ENCODE data around the gene NAV2. TPM values are rescaled to one million over a fixed set of nuclear protein-coding genes. Genes with fewer than 3 reads are reported as not detected.

Gene NAV2
- total RNA-seq, 1 experiment from 2014 or later, result 2.1 TPM

DNA sequence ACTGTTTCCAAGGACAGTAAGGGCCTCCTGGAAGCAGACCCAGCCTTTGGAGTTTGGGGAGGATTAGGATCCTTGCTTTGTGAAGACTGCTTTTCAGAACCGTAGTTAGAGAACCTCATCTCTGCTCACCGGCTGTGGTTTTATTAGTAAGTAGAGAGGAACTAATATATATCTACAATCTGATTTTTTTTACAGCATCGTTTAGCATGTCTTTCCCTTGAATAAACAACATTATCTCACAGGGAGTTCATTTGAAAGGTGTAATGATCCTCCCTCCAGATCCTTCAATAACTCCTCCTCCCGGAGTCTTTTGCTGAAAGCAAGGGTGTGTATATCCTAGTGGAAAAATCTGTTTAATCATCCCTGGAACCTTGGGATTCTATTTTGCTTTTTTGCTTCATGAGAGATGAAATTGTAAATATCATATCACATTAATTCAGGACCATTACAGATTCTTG lies 314.9 kb downstream of the NAV2 start (continued):
- TF ChIP-seq ZBTB33 (IDR thresholded peaks at IDR 0.05; ENCODE audit: extremely low read depth, insufficient replicate concordance, low read length) (no peak), ATF3 (IDR thresholded peaks at IDR 0.05) (no peak), CBX3 (IDR thresholded peaks at IDR 0.05; ENCODE audit: low read depth) (no peak), POLR2AphosphoS5 (IDR thresholded peaks at IDR 0.05; ENCODE audit: low read depth, low read length) (no peak), FOSL1 (IDR thresholded peaks at IDR 0.05; ENCODE audit: low read depth) (no peak)
- TF ChIP-seq, protein P1, sequence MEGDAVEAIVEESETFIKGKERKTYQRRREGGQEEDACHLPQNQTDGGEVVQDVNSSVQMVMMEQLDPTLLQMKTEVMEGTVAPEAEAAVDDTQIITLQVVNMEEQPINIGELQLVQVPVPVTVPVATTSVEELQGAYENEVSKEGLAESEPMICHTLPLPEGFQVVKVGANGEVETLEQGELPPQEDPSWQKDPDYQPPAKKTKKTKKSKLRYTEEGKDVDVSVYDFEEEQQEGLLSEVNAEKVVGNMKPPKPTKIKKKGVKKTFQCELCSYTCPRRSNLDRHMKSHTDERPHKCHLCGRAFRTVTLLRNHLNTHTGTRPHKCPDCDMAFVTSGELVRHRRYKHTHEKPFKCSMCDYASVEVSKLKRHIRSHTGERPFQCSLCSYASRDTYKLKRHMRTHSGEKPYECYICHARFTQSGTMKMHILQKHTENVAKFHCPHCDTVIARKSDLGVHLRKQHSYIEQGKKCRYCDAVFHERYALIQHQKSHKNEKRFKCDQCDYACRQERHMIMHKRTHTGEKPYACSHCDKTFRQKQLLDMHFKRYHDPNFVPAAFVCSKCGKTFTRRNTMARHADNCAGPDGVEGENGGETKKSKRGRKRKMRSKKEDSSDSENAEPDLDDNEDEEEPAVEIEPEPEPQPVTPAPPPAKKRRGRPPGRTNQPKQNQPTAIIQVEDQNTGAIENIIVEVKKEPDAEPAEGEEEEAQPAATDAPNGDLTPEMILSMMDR (IDR thresholded peaks at IDR 0.05 in 2 of 3, conservative IDR thresholded peaks at IDR 0.05 in 1 of 3; ENCODE audit: borderline replicate concordance in 1 of 3, insufficient read depth in 1 of 3, low read depth in 2 of 3, low read length in 2 of 3), result no peak

DNA sequence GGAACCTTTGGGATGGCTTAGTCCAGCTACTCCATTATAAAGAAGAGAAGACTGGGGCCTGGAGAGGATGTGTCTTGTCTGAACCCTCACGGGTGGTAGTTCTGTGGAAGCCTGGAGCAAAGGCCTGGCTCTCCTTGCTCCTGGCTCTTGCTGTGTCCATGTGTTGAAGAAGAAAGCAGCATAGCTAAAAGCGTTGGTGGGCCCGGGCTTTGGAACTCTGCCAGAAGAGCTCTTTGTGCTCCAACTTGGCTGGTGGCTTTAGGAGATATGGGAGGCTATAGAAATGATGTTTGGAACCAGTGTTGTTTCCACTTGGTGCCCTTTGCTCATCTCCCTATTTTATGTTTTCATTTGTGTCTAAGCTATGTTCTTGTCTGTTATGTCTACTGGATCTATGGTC lies 316.6 kb downstream of the NAV2 start:
- intact Hi-C loops (cut with micrococcal nuclease), result no loop called here
- Histone ChIP-seq H3K27me3 (ENCODE audit: insufficient read depth, low read length) (peaks cover 66% of the 10 kb centered on the region), H3K4me2 (ENCODE audit: low read length) (no peak overlapping the region), H3K9ac (ENCODE audit: low read length) (no peak overlapping the region), H3K9me3 (ENCODE audit: control insufficient read depth in 1 of 2, insufficient read depth in 1 of 2, low read depth in 1 of 2, low read length in 2 of 2) (no peaks in the 10 kb centered on the region), H3K4me1 (ENCODE audit: control insufficient read depth in 1 of 2, insufficient read depth in 2 of 2, low read length in 2 of 2) (no peaks in the 10 kb centered on the region), H3K36me3 (ENCODE audit: control insufficient read depth in 1 of 2, insufficient read depth in 2 of 2, low read length in 2 of 2) (no peaks in the 10 kb centered on the region), H4K20me1 (ENCODE audit: insufficient read depth) (no peaks in the 10 kb centered on the region), H2AFZ (ENCODE audit: low read depth, low read length, poor library complexity, severe bottlenecking) (no peak overlapping the region), H3K9me2 (ENCODE audit: insufficient read depth) (no peaks in the 10 kb centered on the region), H3K4me3 (replicated peaks in 1 of 2; ENCODE audit: low read depth in 1 of 2, low read length in 2 of 2) (no peak overlapping the region), H3K27ac (ENCODE audit: low read depth, low read length) (no peak overlapping the region), H3K79me2 (ENCODE audit: insufficient read depth, low read length) (no peaks in the 10 kb centered on the region)
- ATAC-seq, result no peak
- ChIA-PET RAD21 (ENCODE audit: low non-redundant PET in 1 of 2, low total read pairs in 2 of 2, uncharacterized antibody in 2 of 2, unreplicated experiment in 2 of 2) (no interaction called here), CTCF (no interaction called here), POLR2A (no interaction called here)
- BruUV-seq (replicated peaks), result no TSS peak
- TF ChIP-seq POLR2A (IDR thresholded peaks at IDR 0.05; ENCODE audit: borderline replicate concordance, extremely low read depth, insufficient read depth, insufficient read length), result no peak
- TF ChIP-seq JUND (IDR thresholded peaks at IDR 0.05), result no peak
- TF ChIP-seq SP1 (IDR thresholded peaks at IDR 0.05; ENCODE audit: low read depth), result no peak
- TF ChIP-seq CBX3 (IDR thresholded peaks at IDR 0.05; ENCODE audit: low read depth), result no peak
- DNase-seq (ENCODE audit: low read depth, low spot score), result no peak

Data from HCT116 (cell line).